Testis (tissue), 3 donors: Measurements from ENCODE around the gene PTCH2. TPM values are rescaled to one million over a fixed set of nuclear protein-coding genes. Genes with fewer than 3 reads are reported as not detected.
"Not testable (repeated sequence)": the region's sequence is repeated elsewhere in the genome, so short reads cannot be mapped to it uniquely, and the experiment has no call there.

ENCODE experiments used
- DNase-seq: peaks from one replicate; pipeline ENCODE4 v3.0.0-alpha.2; 2019
- H3K27ac ChIP-seq, 2 donors: fragments of 200-600 bp; sonication (generic); one replicate each; pipeline ENCODE4 v1.5.1; 2019
- H3K27me3 ChIP-seq: fragments of 200-600 bp; sonication (generic); one replicate; pipeline ENCODE4 v1.5.1; 2019
- H3K36me3 ChIP-seq: fragments of 200-600 bp; sonication (generic); one replicate; pipeline ENCODE4 v1.5.1; 2017; ENCODE audit warnings: low read depth; ENCODE audit errors: missing control alignments
- H3K4me1 ChIP-seq: fragments of 200-600 bp; sonication (generic); one replicate; pipeline ENCODE4 v1.5.1; 2019
- H3K4me3 ChIP-seq, 2 donors: fragments of 200-600 bp; sonication (generic); one replicate each; pipeline ENCODE4 v1.5.1; 2017 to 2019
- H3K9me3 ChIP-seq: fragments of 200-600 bp; sonication (generic); one replicate; pipeline ENCODE4 v1.5.1; 2017
- POLR2A ChIP-seq: fragments of 450-650 bp; IDR thresholded peaks from one replicate; pipeline ENCODE4 v1.6.1; 2017; ENCODE audit warnings: antibody characterized with exemption, mild to moderate bottlenecking, moderate library complexity
- WGBS, 2 donors: methylation state at CpG; one replicate each; pipeline ENCODE4 v1.1.5; 2018; 5-methylcytosine and 5-hydroxymethylcytosine counted together
- intact Hi-C: fragments of 100-400 bp; cut with DNase I; formaldehyde crosslinking; loops from one replicate; pipeline ENCODE4 v1.15.1; 2023; ENCODE audit warnings: low total_unique reads
- polyA plus RNA-seq: library from polyadenylated mRNA; stranded (reverse); fragments of 350-450 nt; fragmentation: Illumina TruSeq; extraction: RNeasy Lipid Tissue Mini Kit (QIAGEN cat#74804); gene quantifications from one replicate; pipeline ENCODE4 v1.2.3, GENCODE V29; 2014; ENCODE audit warnings: low read depth, low replicate concordance; ENCODE audit not compliant: insufficient read depth
- total RNA-seq, 2 donors: library from RNA; depleted of rRNA; stranded (reverse); fragments of >200 nt; gene quantifications; one replicate each; pipeline ENCODE4 v1.2.3, GENCODE V29; 2016
- TF ChIP-seq, protein P1 (sequence below), 3 experiments: fragments of 450-650 bp in 2 of 3; fragments of 200-600 bp in 1 of 3; sonication (generic) in 1 of 3; IDR thresholded peaks; one replicate each; pipeline ENCODE4 v1.5.1; 2016 to 2019; ENCODE audit warnings: antibody characterized with exemption in 3 of 3, mild to moderate bottlenecking in 2 of 3, moderate library complexity in 1 of 3

The PTCH2 gene
- total and polyA plus RNA-seq, 3 donors from 2014 or later, result 15.2 to 47.8 (median 36.8) TPM

DNA sequence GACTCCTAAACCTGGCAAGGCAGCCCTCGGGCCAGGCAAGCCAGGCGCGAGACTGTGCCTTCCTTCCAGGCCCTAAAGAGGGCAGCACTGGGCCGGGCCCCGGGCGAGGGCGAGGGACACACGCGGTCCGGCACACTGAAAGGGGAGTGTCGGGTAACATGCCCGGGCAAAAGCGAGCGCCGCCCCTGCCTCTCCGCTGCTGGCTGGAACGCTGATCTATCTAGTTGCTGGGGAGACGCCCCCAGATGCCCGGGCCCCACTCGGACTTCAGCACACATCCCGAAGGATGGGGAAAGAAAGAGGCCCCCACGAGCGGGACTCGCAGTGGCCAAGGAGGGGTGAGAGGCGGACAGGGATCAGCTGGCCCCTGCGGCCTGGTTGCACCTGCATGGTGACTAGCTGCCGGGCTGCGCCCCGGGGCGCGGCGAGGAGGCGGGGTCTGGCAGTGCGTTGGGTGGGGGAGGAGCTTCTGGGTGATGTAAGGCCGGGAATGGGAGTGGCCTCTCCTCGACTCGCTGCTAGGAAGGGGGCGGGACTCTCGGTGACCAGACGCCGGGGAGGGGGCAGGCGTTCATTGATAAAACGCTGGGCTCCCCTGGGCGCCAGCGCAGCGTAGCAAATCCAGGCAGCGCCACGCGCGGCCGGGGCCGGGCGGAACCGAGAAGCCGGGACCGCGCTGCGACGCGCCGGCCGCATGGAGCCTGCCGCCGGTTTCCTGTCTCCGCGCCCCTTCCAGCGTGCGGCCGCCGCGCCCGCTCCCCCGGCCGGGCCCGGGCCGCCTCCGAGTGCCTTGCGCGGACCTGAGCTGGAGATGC lies 43.1 kb downstream of the PTCH2 start, which contains the start of gene PLK3:
Gene PLK3, plus strand, starts transcription at position 608 of the 815 bp plus-strand sequence. Its CDS starts 87 bp downstream, at position 695.
- 0 to 2% methylated on average over 10 to 58 of the region's 79 CpGs for WGBS, 2 donors
- Histone ChIP-seq H3K4me1 (peaks cover 13% of the 10 kb centered on the region), H3K36me3 (no peaks in the 10 kb centered on the region), H3K27ac (peak within 1 kb of the TSS; percentile 76 to 88), H3K27me3 (no peaks in the 10 kb centered on the region), H3K9me3 (no peaks in the 10 kb centered on the region), H3K4me3 (peak within 1 kb of the TSS; percentile 74 to 83)
- DNase-seq, result peak; percentile 99
- TF ChIP-seq POLR2A, result peak; percentile 82
- TF ChIP-seq, protein P1, sequence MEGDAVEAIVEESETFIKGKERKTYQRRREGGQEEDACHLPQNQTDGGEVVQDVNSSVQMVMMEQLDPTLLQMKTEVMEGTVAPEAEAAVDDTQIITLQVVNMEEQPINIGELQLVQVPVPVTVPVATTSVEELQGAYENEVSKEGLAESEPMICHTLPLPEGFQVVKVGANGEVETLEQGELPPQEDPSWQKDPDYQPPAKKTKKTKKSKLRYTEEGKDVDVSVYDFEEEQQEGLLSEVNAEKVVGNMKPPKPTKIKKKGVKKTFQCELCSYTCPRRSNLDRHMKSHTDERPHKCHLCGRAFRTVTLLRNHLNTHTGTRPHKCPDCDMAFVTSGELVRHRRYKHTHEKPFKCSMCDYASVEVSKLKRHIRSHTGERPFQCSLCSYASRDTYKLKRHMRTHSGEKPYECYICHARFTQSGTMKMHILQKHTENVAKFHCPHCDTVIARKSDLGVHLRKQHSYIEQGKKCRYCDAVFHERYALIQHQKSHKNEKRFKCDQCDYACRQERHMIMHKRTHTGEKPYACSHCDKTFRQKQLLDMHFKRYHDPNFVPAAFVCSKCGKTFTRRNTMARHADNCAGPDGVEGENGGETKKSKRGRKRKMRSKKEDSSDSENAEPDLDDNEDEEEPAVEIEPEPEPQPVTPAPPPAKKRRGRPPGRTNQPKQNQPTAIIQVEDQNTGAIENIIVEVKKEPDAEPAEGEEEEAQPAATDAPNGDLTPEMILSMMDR (IDR thresholded peaks at IDR 0.05), result peak; percentile 80 to 87 (median 80)
- intact Hi-C loops, result no loop called here

DNA sequence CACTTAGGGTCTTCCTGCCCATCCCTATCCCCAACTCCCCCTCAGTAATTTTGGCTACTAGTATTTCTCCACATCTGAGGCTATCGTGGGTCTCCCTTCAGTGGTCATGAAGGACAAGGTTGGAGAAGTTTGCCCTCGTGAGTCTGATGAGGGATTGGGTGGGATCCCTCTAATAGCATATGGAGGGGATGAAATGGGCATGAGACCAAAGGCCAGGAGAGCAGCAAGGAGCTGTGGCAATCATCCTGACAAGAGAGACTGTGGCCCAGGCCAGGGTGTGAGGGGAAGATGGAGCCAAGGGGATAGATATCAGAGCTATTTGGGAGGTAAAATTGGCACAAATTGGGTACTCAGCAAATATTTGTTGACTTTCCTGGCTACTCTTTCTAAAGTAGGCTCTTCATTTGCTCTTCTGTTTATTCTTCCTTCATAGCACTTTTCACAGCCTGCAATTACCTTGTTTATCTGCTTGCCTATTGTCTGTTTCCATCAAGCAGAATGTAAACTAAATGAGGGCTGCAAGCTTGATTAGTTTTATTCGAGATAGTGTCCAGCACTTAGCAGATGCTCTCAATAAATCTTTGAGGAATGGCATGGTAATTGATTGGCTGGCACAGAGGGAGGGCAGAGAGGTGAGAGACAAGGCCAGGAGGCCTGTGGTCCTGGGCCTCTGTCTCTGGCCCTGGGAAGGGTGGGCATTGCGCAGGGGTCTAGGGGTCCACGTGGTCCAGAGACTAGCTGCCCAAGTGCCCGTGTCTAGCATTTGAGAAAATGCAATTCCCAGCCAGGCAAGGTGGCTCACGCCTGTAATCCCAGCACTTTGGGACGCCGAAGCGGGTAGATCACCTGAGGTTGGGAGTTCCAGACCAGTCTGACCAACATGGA lies 44.3 kb downstream of the PTCH2 start:
- Histone ChIP-seq H3K27me3 (no peaks in the 10 kb centered on the region), H3K4me1 (peaks cover 14% of the 10 kb centered on the region), H3K27ac (peak overlapping the region; percentile 64 to 88), H3K4me3 (no peak overlapping the region), H3K36me3 (no peaks in the 10 kb centered on the region), H3K9me3 (no peaks in the 10 kb centered on the region)
- 74% methylated on average over 9 to 10 of the region's 10 CpGs for WGBS, 2 donors
- intact Hi-C loops, result no loop called here
- TF ChIP-seq, protein P1 (IDR thresholded peaks at IDR 0.05), result no peak
- TF ChIP-seq POLR2A, result no peak
- DNase-seq, result no peak

DNA sequence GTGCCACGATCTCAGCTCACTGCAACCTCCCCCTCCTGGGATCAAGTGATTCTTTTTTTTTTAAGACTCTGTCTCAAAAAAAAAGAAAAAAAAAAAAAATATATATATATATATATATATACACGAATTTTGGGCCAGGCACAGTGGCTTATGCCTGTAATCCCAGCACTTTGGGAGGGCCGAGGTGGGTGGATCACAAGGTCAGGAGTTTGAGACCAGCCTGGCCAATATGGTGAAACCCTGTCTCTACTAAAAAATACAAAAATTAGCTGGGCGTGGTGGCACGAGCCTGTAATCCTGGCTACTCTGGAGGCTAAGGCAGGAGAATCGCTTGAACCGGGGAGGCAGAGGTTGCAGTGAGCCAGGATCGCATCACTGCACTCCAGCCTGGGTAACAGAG lies 45.2 kb downstream of the PTCH2 start:
- H3K36me3 ChIP-seq, H3K27me3 ChIP-seq, H3K27ac ChIP-seq, H3K4me3 ChIP-seq, DNase-seq, intact Hi-C loops, H3K9me3 ChIP-seq: not testable (repeated sequence)
- 75 to 84% methylated on average over 8 of the region's 8 CpGs for WGBS, 2 donors
- peaks cover 19% of the 10 kb centered on the region for H3K4me1 ChIP-seq

DNA sequence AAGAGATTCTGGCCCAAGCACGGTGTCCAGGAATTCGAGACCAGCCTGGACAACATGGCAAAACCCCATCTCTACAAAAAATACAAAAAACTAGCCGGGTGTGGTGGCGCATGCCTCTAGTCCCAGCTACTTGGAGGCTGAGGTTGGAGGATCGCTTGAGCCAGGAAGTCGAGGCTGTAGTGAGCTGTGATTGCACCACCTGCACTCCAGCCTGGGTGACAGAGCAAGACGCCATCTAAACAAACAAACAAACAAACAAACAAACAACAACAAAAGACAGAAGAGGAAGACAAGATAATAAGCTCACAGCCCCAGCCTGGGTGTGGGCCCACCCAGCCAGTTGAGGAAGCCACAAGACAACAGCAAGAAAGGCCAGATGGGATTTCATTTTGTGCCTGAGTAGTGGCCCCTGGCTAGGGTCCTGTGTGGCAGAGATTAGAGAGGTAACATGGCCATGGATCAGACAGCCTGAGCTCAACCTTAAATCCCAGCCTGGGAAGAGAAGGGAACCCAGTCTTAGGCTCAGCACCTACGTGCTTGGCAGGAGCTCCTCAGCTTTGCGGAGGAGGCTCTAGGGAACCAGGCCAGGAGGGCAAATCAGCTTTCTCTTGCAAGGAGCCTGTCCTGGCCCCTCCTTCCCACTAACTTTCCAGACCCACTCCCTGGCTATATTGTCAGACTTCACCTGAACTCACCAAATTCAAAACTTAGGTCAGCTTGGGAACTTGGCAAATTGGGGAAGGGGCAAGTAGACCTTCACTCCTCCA lies 50.1 kb downstream of the PTCH2 start:
- no peak overlapping the region for H3K27ac ChIP-seq
- TF ChIP-seq, protein P1 (IDR thresholded peaks at IDR 0.05), result no peak
- no peak for TF ChIP-seq POLR2A
- 81 to 84% methylated on average over 9 of the region's 9 CpGs for WGBS, 2 donors
- no peak overlapping the region for H3K4me3 ChIP-seq
- H3K36me3 ChIP-seq, result no peaks in the 10 kb centered on the region
- H3K9me3 ChIP-seq, result no peaks in the 10 kb centered on the region
- H3K4me1 ChIP-seq, result peaks cover 7% of the 10 kb centered on the region
- intact Hi-C loops, result no loop called here
- peak; percentile 58 for DNase-seq
- H3K27me3 ChIP-seq, result no peaks in the 10 kb centered on the region
